ENCODE results near the gene P3H4.

The P3H4 gene

GRCh38 chr17:41762841-41763240 is 48.9 kb downstream of the P3H4 start:
- Histone ChIP-seq H3K9ac (ENCODE audit: low read length) (no peak overlapping the region), H2AFZ (ENCODE audit: low read depth, low read length) (no peak overlapping the region), H4K20me1 (ENCODE audit: insufficient read depth, low read length) (no peaks in the 10 kb centered on the region), H3K27me3 (ENCODE audit: low read depth, low read length) (no peaks in the 10 kb centered on the region), H3K9me3 (ENCODE audit: insufficient read depth, low read length) (no peaks in the 10 kb centered on the region), H3K27ac (ENCODE audit: low read length) (no peak overlapping the region), H3K4me1 (ENCODE audit: low read length) (peaks cover 7% of the 10 kb centered on the region), H3K4me2 (ENCODE audit: low read length) (no peak overlapping the region), H3K79me2 (ENCODE audit: low read length) (no peaks in the 10 kb centered on the region), H3K36me3 (replicated peaks; ENCODE audit: low read depth, low read length) (no peaks in the 10 kb centered on the region), H3K4me3 (ENCODE audit: low read length) (no peak overlapping the region)
- TF ChIP-seq CTCF (IDR thresholded peaks at IDR 0.05; ENCODE audit: low read depth, low read length) (no peak), EZH2phosphoT487 (IDR thresholded peaks at IDR 0.05; ENCODE audit: low read depth) (no peak)

GRCh38 chr17:41762391-41762790 is 49.4 kb downstream of the P3H4 start:
- TF ChIP-seq EZH2phosphoT487 (IDR thresholded peaks at IDR 0.05; ENCODE audit: low read depth) (no peak), CTCF (IDR thresholded peaks at IDR 0.05; ENCODE audit: low read depth, low read length) (no peak)
- Histone ChIP-seq H3K36me3 (replicated peaks; ENCODE audit: low read depth, low read length) (no peaks in the 10 kb centered on the region), H3K4me1 (ENCODE audit: low read length) (peaks cover 7% of the 10 kb centered on the region), H2AFZ (ENCODE audit: low read depth, low read length) (no peak overlapping the region), H3K4me2 (ENCODE audit: low read length) (no peak overlapping the region), H3K9ac (ENCODE audit: low read length) (no peak overlapping the region), H3K79me2 (ENCODE audit: low read length) (no peaks in the 10 kb centered on the region), H3K4me3 (ENCODE audit: low read length) (no peak overlapping the region), H3K27ac (ENCODE audit: low read length) (no peak overlapping the region), H4K20me1 (ENCODE audit: insufficient read depth, low read length) (no peaks in the 10 kb centered on the region), H3K27me3 (ENCODE audit: low read depth, low read length) (no peaks in the 10 kb centered on the region), H3K9me3 (ENCODE audit: insufficient read depth, low read length) (no peaks in the 10 kb centered on the region)

- TF ChIP-seq CTCF (IDR thresholded peaks at IDR 0.05; ENCODE audit: low read depth, low read length) (no peak), EZH2phosphoT487 (IDR thresholded peaks at IDR 0.05; ENCODE audit: low read depth) (no peak)
- Histone ChIP-seq H4K20me1 (ENCODE audit: insufficient read depth, low read length) (no peaks in the 10 kb centered on the region), H3K27ac (ENCODE audit: low read length) (no peak overlapping the region), H3K36me3 (replicated peaks; ENCODE audit: low read depth, low read length) (no peaks in the 10 kb centered on the region), H3K4me3 (ENCODE audit: low read length) (no peak overlapping the region), H3K4me1 (ENCODE audit: low read length) (peaks cover 7% of the 10 kb centered on the region), H3K4me2 (ENCODE audit: low read length) (no peak overlapping the region; the same call in 1 of the 2 replicates), H3K9ac (ENCODE audit: low read length) (no peak overlapping the region), H3K79me2 (ENCODE audit: low read length) (no peaks in the 10 kb centered on the region), H3K27me3 (ENCODE audit: low read depth, low read length) (no peaks in the 10 kb centered on the region), H3K9me3 (ENCODE audit: insufficient read depth, low read length) (no peaks in the 10 kb centered on the region), H2AFZ (ENCODE audit: low read depth, low read length) (no peak overlapping the region)
These were observed 50.9 kb downstream of the P3H4 start for GRCh38 chr17:41760878-41761277.

GRCh38 chr17:41758601-41759000 is 53.1 kb downstream of the P3H4 start:
- Histone ChIP-seq H3K4me1 (ENCODE audit: low read length) (peaks cover 7% of the 10 kb centered on the region), H3K4me2 (ENCODE audit: low read length) (no peak overlapping the region), H3K27me3 (ENCODE audit: low read depth, low read length) (no peaks in the 10 kb centered on the region), H2AFZ (ENCODE audit: low read depth, low read length) (no peak overlapping the region), H3K9ac (ENCODE audit: low read length) (no peak overlapping the region), H3K4me3 (ENCODE audit: low read length) (no peak overlapping the region), H3K27ac (ENCODE audit: low read length) (no peak overlapping the region), H3K36me3 (replicated peaks; ENCODE audit: low read depth, low read length) (no peaks in the 10 kb centered on the region), H3K79me2 (ENCODE audit: low read length) (no peaks in the 10 kb centered on the region), H3K9me3 (ENCODE audit: insufficient read depth, low read length) (no peaks in the 10 kb centered on the region), H4K20me1 (ENCODE audit: insufficient read depth, low read length) (no peaks in the 10 kb centered on the region)
- TF ChIP-seq EZH2phosphoT487 (IDR thresholded peaks at IDR 0.05; ENCODE audit: low read depth), result no peak
- no peak for TF ChIP-seq CTCF (IDR thresholded peaks at IDR 0.05; ENCODE audit: low read depth, low read length)

All from OCI-LY3 (cell line).